GM21576 (cell line): ENCODE results near the gene EDN2.

Experiments
- ATAC-seq: cut with Tn5 transposase; IDR thresholded peaks from one replicate; pipeline ENCODE4 v1.9.1; 2021; ENCODE audit warnings: mild to moderate bottlenecking, moderate library complexity; ENCODE audit not compliant: unreplicated experiment

The EDN2 gene

DNA sequence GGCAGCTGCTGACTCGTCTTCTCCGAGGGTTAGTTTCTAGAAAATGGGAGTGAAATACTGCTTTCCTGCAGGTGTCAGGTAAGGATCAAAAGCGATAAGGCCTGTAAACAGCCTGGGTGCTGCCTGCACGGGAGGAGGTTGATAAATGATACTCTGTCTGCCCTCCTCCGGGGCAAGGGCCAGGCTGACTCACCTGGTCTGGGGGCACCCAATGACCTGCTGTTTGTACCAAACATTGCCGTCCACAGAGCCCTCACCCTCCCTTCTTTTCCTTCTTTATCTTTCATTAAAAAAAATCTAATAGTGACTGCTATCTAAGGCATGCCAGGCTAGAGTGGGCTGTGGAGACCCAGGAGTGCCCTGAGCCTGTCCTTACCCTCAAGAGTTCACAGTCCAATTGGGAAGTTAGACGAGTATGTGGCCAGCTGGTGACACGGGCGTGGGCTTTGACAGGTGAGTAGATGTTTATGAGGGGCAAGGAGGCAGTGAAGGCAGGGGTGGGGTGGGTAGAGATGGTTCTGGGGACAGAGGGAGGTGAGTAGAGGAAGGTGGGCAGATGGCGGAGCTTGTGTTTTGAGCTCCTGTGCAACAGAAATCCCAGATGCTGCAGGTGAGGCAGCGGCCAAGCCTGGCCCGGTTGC is 16.2 kb downstream of the EDN2 start:
- ATAC-seq: no peak

DNA sequence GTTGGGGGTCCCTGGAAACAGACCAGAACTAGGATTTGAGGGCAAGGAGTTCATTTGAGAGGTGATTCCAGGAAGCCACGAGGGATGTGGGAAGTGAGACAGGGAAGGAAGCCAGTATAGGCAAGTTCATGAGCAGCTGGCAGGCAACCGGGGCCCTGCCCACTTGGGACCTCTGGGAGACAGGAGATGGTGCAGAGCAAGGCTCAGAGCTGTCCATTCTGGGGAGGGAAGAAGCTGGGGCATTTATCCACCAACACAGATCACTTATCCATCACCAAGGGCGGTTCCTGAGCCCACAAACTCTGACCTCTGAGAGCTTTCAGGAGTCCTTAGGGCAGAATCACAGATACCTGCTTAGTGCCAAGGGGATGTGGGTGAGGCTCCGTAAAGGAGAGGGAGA is 16.8 kb downstream of the EDN2 start:
- no peak for ATAC-seq

DNA sequence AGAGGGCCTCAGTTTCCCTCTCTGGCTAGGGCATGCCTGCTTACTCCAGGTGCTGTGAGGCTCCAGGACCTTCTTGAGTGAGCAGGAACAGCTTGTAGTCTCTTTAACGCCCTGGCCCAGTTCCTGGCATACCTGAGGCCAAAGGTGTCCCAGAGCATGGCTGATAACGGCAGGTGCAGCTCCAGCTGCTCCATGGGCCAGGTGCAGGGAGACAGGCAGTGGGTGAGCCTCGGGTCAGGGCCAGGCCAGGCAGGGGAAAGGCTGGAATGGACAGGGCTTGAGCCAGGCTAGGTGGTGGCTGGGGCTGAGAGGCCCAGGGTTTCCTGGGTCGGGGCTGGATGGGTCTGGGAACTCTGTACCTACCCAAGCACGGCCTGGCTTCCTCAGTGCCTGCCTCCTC is 18.3 kb downstream of the EDN2 start:
- ATAC-seq: no peak

DNA sequence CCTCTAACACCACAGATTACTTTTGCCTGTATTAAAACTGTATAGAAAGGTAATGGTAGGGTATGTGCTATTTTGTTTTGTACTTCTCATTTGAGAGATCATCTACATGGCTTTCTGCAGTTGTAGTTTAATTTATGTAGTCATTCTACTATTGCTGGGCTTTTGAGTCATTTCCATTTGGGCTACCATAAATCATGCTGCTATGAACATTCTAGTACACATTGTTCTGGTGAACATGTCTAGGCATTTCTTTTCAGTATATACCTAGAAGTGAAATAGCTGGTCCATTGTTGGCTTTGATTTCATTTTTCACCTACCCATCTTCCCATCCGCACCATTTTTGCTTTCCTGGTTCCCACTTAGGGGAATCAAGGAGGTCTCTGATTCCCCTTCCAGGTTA is 18.7 kb downstream of the EDN2 start:
- no peak for ATAC-seq

DNA sequence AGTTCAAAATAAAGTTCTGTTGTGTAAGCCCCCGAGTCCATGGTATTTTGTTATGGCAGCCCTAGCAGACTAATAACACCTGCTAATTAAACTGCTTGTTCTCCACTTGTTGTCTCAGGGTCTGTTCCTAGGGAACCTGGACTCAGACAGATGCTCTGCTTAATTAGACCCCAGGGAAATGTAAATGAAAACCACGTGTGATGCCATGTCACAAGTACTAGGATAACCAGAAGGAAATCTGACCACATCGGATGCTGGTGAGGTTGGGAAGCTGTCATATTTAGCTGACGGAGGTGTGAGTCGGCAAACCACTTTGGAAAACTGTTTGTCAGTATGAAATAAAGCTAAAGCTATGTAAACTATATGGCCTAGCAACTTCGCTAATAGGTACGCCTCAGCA is 19.6 kb downstream of the EDN2 start:
- no peak for ATAC-seq

DNA sequence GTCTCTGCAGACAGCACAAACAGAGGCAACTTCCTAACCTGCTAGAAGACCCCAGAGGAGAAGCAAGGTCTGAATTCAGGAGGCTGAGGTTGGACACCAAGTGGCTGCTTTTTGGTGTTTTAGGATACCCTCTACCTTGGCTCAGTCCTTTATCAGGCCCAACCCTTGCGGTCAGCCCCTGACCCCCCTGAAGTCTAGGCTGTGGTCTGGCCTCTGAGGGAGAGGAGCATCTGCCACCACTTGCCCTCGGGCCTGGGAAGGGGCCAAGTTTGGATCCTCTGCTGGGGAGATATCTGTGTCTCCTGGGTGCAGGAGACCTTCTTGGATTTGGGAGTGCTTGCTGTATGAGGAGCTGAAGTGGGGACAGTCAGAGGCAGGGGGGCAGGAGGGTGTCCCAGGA is 21.0 kb downstream of the EDN2 start:
- no peak for ATAC-seq

DNA sequence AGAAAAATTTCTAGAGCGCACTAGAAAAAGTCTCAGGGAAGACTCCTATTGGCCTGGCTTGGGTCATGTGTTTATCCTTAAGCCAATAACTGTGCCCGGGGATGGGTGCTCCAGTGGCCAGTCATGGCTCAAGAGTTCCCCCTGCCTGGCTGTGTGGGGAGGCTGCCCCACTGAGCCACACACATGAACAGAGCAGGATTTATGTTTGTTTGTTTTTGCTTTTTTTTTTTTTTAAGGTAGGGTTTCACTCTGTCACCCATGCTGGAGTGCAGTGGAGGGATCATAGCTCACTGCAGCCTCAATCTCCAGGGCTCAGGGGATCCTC is 21.8 kb downstream of the EDN2 start:
- ATAC-seq: no peak

DNA sequence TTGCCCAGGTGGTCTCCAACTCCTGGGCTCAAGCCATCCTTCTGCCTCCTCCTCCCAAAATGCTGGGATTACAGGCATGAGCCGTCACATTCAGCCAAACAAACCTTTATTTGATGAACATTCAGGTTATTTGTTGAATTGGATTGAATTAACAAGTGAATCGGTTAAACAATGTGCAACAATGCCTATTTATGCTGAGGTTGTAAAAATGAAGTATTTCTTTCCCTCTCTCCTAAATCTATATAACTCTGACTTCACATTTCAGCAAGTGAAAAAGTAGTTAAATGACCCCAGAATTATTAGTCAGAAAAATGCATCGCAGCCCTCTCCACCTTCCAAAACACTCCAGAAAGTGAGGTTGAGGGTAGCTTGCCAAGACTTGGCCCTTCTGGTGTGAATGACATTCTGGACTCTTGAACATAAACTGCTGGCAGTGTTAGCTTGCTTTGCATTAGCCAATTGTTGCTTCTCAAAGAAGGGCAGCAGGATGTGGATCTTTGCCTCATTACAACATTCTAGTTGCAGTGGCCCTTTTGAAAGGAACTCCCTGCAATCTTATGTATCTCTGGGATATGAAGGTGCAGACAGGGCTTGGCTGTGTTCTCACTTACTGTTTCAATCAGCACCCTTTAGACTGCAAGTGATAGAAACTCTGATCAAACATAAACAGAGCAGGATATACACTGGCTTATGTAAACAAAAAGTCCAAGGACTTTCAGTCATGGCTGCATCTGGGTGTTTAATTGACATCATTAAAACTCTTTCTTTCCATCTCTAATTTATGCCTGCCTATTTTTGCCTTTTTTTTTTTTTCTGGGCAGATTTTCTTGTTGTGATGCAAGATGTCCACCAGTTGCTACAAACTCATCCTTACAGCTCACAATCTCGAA is 22.4 kb downstream of the EDN2 start:
- ATAC-seq: no peak

DNA sequence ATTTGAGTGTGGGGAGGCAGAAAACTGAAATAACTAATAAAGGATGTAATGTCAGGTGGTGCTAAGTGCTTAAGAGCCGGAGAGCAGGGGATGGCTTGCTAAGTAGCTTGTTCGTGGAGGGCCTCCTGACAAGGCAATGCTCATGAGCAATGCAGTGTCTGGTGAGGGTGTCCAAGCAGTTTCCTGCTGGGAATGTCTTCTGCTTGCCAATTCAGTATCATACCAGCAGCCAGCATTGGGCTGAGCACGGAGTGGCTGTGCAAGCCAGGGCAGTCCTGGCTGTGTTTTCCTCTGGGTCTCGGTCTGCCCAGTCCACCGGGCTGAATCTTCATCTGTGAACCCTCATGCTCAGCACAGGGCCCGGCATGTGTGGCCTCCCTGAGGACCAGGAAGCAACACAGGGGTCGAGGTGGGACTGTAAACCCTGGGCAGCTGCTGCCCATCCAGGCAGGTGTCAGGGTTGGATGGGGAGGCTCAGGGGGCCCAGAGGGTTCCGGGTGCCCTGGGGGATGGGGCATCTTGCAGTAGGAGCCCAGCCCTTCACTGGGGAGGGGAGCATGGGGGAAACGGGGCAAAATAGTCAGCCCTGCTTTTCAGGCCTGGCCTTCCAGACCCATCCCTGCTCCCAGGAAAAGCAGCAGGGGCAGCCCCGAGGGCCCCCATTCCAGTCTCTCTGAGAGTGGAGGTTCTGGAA is 27.5 kb downstream of the EDN2 start:
- no peak for ATAC-seq

DNA sequence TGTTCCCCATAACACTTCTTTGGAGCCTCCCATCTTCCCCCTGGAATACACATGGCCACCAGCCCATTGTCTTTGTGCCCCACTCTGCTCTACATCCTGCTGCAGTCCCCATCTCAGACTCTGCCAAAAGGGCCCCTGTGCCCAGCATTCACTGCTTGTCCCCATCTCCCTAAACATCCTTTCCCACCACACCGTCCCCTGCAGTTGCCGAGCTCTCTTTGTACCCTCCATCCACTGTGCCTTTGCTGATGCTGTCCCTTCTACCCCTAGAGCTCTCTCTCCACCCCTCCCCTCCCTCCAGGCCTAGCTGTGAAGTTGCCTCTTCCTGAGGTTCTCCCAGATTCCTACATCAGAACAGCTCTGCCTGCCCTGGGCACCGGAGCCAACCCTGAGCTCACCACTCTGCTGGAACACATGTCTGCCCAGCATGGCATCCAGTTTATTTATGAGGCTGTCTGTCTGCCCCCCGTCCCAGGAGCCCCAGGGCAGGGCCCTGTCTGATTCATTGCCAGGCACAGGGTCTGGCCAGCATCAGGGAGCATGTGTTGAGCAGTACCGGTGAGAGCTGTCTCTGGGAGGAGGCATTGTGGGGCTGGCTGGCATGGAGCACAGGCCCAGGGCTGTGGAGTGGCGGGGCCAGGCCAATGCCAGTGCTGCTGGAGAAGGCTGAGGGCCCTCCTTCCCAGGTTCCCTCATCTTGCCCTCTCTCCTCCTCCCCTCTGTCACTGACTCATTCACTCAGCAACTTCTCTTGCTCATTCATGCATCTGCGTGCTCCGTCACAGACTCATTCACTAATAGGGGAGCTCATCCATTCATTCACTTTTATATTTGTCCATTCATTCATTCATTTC is 28.8 kb downstream of the EDN2 start:
- ATAC-seq: no peak

DNA sequence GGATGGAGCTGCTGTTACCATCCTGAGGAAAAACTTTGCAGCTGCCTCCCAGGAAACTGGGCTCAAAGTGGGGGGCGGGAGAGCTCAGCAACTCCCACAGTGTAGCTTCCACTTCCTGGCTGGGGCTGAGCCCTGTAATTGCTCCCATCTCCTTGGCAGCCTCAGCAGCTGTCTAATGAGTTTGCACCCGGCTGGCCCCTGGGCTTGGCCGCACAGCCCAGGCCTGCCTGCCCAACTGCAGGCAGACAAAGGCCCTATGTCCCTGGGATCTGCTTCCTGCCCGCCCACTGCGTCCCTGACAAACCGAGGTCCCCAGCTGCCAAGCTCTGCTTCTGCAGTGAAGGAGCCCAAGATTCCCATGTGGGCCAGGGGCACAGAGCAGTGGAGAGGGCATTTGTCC is 30.1 kb downstream of the EDN2 start:
- no peak for ATAC-seq

DNA sequence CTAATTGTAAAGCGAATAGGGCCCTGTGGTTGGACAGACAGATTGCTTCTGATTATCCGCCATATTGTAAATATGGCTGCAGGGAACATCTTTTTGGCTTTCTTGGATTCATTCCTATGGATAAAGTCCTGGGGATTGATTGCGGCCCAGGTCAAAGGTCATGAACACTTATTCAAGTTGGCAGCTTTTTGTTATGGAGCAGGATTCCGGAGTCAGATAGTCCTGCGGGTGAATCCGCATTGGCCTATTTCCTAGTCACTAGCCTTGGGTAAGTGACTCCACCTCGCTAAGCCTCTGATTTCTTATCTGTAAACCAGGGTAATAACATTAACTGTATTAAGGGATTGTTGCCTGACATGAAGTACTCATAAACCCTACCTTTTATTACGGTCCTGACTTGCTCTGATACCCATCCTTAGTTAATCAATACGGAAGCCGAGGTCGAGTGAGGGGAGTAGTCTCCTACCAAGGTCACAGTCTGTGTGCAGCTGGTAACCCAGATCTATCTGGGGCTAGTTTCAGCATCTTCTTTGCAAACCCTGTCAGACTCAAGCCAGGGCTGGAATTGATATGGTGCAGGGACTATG is 31.7 kb downstream of the EDN2 start:
- no peak for ATAC-seq

DNA sequence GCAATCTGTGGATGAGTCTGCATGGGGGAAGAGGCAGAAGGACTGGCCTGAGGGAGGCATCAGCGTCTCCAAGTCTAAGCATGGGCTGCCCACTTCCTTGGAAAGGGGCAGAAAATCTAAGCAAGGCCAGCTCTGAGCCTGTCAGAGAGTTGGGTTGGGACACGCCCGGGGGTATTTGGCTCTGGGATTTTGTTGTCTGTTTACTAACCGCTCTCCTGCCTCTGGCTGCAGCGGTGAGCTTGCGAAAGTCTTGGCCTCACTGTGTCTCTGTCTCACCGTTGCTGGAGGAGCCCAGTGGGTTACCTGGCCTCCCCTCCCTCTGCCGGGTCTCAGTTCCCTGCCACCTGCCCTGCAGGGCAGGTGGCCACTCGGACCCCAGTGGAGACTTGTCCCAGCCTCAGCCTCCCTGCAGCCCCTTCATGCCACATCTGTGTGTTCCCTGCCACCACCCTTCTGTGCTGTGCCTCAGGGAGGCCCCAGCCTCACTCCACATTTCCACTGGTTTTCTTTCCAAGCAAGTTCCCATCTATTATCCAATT is 33.7 kb downstream of the EDN2 start:
- no peak for ATAC-seq

DNA sequence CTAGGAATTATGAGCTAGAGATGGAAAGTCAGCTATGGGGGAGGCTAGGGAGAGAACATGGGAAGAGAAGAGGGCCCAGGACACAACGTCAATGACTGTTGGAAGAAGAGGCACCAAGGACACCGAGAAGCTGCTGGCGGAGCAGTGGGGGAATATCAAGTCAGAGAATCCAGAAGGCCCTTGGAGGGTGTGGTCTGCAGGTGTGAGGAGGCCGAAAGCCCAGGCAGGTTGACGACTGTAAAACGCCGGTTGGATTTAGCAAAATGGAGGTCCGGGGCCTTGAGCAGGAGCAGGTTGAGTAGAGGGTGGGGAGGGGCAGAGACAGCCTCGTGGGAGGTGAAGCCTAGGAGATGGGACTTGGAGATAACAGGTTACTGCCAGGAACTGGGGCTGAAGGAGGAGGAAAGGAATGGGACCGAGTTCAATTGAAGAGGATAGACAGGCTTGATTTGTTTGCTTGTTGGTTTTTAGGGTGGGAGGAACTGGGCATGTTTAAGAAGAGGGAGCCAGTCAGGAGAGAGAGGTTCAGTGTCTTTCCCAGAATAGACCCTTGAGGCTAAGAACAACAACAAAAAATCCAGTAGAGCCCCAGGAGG is 35.1 kb downstream of the EDN2 start:
- ATAC-seq: no peak

DNA sequence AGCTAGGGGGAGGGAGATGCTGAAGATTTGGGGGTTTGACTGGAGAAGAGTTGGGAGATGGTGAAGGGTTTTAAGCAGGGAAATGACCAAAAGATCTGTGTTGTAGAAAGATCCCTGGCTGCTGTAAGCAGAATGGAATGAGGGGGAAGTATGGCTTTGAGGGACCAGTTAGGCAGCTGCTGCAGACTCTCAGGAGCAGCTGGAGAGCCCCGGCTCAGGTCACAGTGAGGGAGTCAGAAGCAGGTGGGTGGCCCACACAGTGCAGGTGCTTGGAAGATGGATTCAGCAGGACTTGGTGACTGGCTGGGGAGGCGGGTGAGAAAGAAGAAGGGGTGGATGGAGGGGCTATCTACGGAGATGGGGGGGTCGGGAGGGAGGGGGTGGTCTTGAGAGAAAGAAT is 35.7 kb downstream of the EDN2 start:
- no peak for ATAC-seq

DNA sequence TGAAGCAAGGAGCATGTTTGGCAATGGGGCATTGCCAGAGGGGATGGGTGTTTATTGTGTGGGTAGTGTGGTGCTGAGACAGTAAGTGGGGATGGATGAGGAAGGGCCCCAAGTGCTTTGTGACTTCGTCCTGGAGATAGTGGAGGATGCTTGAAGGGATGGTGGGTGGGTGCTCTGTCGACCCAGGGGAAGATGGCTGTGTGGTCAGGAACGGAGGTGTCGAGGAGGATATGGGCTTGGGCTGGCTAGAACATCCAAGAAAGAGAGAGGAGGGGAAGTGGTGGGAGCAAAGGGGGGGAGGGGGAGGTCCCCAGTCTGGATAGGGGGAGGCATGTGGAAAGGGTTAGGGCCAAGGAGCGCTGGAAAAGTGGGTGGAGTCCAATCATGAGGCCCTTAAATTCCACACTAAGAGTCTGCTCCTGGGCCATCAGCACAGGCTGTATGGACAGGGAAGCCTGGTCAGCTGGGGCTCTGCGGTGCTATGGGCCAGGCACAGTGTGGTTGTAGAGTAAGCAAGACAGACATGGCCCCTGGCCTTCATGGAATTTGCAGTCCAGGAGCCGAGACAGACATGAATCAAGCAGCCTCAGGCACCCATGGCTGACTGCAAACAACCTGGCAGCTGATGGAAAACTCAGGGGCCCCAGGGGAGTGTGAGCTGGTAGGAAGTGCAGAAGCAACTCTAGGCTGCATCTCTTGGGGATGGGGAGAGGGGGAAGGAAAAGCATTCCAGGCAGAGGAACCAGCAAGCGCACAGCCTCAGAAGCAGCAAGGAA is 36.3 kb downstream of the EDN2 start:
- no peak for ATAC-seq

DNA sequence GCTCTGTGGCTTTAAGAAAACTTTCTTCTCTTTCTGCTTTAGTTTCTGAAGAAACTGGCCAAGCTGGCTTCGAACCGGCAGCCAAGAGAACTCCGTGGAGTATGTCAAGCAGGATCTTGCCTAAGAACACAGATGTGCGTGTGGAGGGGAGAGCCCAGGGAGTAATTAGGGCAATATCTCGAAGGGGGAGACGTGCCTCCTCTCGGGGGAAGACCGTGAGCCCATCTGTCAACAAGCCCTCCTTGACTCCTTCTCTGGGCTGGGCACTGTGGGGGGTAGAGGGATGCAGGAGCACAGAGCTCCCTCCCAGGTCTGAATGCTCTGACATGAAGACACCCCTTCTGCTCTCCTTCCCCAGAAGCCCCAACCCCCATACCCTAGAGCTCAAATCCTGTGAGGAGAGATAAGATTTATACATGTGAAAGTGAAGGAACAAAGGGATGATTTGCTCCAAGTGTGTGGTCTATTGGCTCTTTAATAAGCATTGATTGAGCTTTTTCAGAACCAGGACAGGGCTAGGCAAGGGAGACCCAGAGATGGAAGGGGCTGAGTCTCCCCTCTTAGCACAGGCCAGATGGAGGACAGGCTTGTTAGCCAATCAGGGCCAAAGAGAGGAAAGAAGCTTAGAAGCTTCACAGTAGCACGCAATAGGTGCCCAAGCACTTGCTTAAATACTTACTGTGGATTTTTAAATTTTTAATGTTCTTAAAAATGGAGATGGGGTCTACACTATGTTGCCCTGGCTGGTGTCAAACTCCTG is 37.5 kb downstream of the EDN2 start:
- no peak for ATAC-seq

DNA sequence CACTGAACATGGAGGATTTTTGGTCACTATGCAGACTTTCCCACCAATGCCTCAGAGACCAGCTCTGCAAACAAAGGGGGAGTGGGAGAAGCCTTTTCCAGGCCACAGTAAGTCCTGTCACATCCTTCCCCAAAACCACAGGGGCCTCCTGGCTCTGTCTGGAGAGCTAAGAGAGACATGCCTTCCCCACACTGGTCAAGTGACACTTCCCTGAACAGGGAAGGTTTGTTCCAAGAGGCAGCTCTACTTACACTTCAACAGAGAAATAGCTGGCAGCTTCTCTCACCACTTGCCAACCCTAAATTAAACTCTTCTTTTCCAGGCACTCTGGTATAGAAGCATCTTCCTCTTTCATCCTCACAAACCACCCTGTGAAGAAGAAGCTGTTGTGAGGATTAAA is 39.7 kb downstream of the EDN2 start:
- ATAC-seq: no peak

DNA sequence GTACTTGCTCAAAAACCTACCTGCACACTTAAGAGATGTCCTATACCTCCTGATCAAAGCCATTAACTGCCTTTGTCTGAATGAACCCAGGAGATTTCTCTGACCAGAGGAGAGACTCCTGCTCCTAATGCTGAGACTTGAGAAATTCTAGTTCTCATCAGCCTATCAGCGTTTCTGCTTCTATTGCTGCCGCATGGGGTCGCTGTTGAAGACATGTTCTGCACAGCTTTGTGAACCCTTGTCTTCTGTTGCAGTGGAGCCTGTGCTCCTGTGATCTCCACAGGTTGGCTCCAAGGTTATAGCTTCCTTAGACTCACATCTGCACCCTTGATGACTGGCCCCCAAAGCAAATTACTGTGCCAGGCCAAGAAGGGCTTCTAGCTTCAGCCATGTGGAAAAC is 40.2 kb downstream of the EDN2 start:
- no peak for ATAC-seq
